Measurements from ENCODE around the gene AKAP12.

The AKAP12 gene

DNA sequence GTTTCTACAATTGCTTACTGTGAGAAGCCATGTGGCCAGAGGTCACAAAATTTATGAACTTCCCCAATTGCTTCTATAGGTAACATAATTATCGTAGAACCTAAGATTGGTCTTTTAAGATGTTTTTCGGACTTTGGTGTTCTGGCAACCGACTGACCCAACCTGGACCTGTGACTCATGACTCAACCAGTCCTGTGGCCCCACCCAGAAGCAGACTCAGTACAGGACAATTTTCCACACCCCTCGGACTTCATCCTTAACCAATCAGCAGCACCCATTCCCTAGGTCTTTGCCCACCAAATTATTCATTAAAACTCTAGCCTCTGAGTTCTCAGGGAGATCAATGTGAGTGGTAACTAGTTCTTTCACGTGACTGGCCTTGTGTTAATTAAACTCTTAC is 26.4 kb upstream of the AKAP12 start:
- Histone ChIP-seq H3K79me2 (ENCODE audit: low read length) (no peaks in the 10 kb centered on the region), H3K9me3 (replicated peaks; ENCODE audit: insufficient read depth, low read length) (no peaks in the 10 kb centered on the region), H3K4me3 (ENCODE audit: low read length) (no peak overlapping the region), H3F3A (ENCODE audit: insufficient read depth, low read length) (no peaks in the 10 kb centered on the region), H3K4me1 (ENCODE audit: low read length) (no peaks in the 10 kb centered on the region), H4K20me1 (ENCODE audit: insufficient read depth, low read length) (no peaks in the 10 kb centered on the region), H3K9ac (ENCODE audit: low read length) (no peak overlapping the region), H3K4me2 (ENCODE audit: low read depth, low read length) (no peak overlapping the region), H3K27me3 (replicated peaks; ENCODE audit: insufficient read depth, low read length) (no peaks in the 10 kb centered on the region), H3K9me2 (replicated peaks; ENCODE audit: insufficient read depth, low read length) (no peaks in the 10 kb centered on the region), H2AFZ (ENCODE audit: low read length) (no peak overlapping the region), H3K36me3 (replicated peaks; ENCODE audit: insufficient read depth, low read length) (no peaks in the 10 kb centered on the region), H3K27ac (ENCODE audit: low read length) (no peak overlapping the region)
- TF ChIP-seq EZH2 (optimal IDR thresholded peaks at IDR 0.05; ENCODE audit: low read depth, low read length) (no peak), CTCF (IDR thresholded peaks at IDR 0.05; ENCODE audit: low read length) (no peak), EZH2phosphoT487 (IDR thresholded peaks at IDR 0.05; ENCODE audit: low read length) (no peak)
- no peak for DNase-seq

DNA sequence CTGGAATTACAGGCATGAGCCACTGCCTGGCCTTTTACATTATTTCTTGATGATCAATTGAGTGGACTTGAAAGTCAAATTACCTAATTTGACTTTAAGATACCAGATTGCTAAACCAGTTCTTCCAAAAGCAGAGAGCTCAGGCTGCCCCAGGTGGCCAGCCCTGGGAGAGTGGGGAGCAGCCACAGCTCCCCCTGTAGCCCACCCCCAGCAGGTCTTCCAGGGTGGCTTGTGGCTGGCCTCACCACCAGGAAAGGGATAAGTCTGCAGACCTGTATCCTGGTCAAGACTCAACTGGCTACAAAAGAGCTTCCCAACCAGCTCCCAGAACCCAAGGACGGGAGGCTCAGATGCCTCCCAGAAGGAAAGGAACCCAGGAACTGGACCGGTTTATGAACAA is 23.8 kb upstream of the AKAP12 start:
- Histone ChIP-seq H3K36me3 (replicated peaks; ENCODE audit: insufficient read depth, low read length) (no peaks in the 10 kb centered on the region), H3K79me2 (ENCODE audit: low read length) (no peaks in the 10 kb centered on the region), H3K27me3 (replicated peaks; ENCODE audit: insufficient read depth, low read length) (no peaks in the 10 kb centered on the region), H3F3A (ENCODE audit: insufficient read depth, low read length) (no peaks in the 10 kb centered on the region), H2AFZ (ENCODE audit: low read length) (no peak overlapping the region), H3K4me2 (ENCODE audit: low read depth, low read length) (no peak overlapping the region), H3K4me3 (ENCODE audit: low read length) (no peak overlapping the region), H4K20me1 (ENCODE audit: insufficient read depth, low read length) (no peaks in the 10 kb centered on the region), H3K4me1 (ENCODE audit: low read length) (no peaks in the 10 kb centered on the region), H3K9ac (ENCODE audit: low read length) (no peak overlapping the region), H3K9me3 (replicated peaks; ENCODE audit: insufficient read depth, low read length) (no peaks in the 10 kb centered on the region), H3K9me2 (replicated peaks; ENCODE audit: insufficient read depth, low read length) (no peaks in the 10 kb centered on the region), H3K27ac (ENCODE audit: low read length) (no peak overlapping the region)
- TF ChIP-seq EZH2phosphoT487 (IDR thresholded peaks at IDR 0.05; ENCODE audit: low read length), result no peak
- DNase-seq, result no peak

DNA sequence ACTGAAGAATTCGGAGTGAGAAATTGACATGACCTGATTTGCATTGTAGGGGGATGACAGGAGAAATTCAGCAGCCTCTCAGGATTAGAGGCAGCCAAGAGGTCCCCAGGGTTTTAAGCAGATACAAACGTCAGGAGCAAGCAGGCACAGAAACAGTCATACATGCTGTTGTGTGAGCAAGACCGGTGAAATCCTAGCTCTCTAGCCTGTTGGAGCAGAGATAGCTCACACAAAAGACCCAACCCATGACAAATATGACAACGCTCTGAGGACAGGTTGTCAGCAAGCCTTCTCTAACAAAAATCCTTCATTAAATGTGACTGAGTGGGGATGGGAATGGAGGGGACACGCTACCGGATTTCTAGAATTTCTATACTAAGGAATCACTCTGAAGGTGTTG is 23.0 kb upstream of the AKAP12 start:
- no peaks in the 10 kb centered on the region for H3K9me2 ChIP-seq (replicated peaks; ENCODE audit: insufficient read depth, low read length)
- H3K9ac ChIP-seq (ENCODE audit: low read length), result no peak overlapping the region
- DNase-seq, result no peak
- no peak overlapping the region for H3K27ac ChIP-seq (ENCODE audit: low read length)
- no peak overlapping the region for H2AFZ ChIP-seq (ENCODE audit: low read length)
- no peaks in the 10 kb centered on the region for H3K27me3 ChIP-seq (replicated peaks; ENCODE audit: insufficient read depth, low read length)
- no peaks in the 10 kb centered on the region for H4K20me1 ChIP-seq (ENCODE audit: insufficient read depth, low read length)
- H3K79me2 ChIP-seq (ENCODE audit: low read length), result no peaks in the 10 kb centered on the region
- TF ChIP-seq EZH2phosphoT487 (IDR thresholded peaks at IDR 0.05; ENCODE audit: low read length) (no peak), EZH2 (optimal IDR thresholded peaks at IDR 0.05; ENCODE audit: low read depth, low read length) (no peak), CTCF (IDR thresholded peaks at IDR 0.05; ENCODE audit: low read length) (no peak)
- H3K9me3 ChIP-seq (replicated peaks; ENCODE audit: insufficient read depth, low read length), result no peaks in the 10 kb centered on the region
- no peaks in the 10 kb centered on the region for H3K36me3 ChIP-seq (replicated peaks; ENCODE audit: insufficient read depth, low read length)
- no peak overlapping the region for H3K4me3 ChIP-seq (ENCODE audit: low read length)
- no peaks in the 10 kb centered on the region for H3F3A ChIP-seq (ENCODE audit: insufficient read depth, low read length)
- no peak overlapping the region for H3K4me2 ChIP-seq (ENCODE audit: low read depth, low read length)
- no peaks in the 10 kb centered on the region for H3K4me1 ChIP-seq (ENCODE audit: low read length)

GRCh38 chr6:151219192-151219591 is 20.6 kb upstream of the AKAP12 start:
- no peak overlapping the region for H3K4me3 ChIP-seq (ENCODE audit: low read length)
- no peaks in the 10 kb centered on the region for H3K4me1 ChIP-seq (ENCODE audit: low read length)
- no peaks in the 10 kb centered on the region for H3K27me3 ChIP-seq (replicated peaks; ENCODE audit: insufficient read depth, low read length)
- no peak for DNase-seq
- H3K27ac ChIP-seq (ENCODE audit: low read length), result no peak overlapping the region
- no peak overlapping the region for H3K9ac ChIP-seq (ENCODE audit: low read length)
- H3K9me2 ChIP-seq (replicated peaks; ENCODE audit: insufficient read depth, low read length), result no peaks in the 10 kb centered on the region
- TF ChIP-seq CTCF (IDR thresholded peaks at IDR 0.05; ENCODE audit: low read length) (no peak), EZH2phosphoT487 (IDR thresholded peaks at IDR 0.05; ENCODE audit: low read length) (no peak), EZH2 (optimal IDR thresholded peaks at IDR 0.05; ENCODE audit: low read depth, low read length) (no peak)
- no peaks in the 10 kb centered on the region for H3K9me3 ChIP-seq (replicated peaks; ENCODE audit: insufficient read depth, low read length)
- H4K20me1 ChIP-seq (ENCODE audit: insufficient read depth, low read length), result no peaks in the 10 kb centered on the region
- no peaks in the 10 kb centered on the region for H3K79me2 ChIP-seq (ENCODE audit: low read length)
- no peaks in the 10 kb centered on the region for H3F3A ChIP-seq (ENCODE audit: insufficient read depth, low read length)
- H2AFZ ChIP-seq (ENCODE audit: low read length), result no peak overlapping the region
- no peak overlapping the region for H3K4me2 ChIP-seq (ENCODE audit: low read depth, low read length)
- no peaks in the 10 kb centered on the region for H3K36me3 ChIP-seq (replicated peaks; ENCODE audit: insufficient read depth, low read length)

All from MM.1S (cell line).